GM19455 (cell line): ENCODE results near the gene RALB.

Source experiments
- ATAC-seq: cut with Tn5 transposase; IDR thresholded peaks from one replicate; pipeline ENCODE4 v1.9.1; 2021; ENCODE audit not compliant: unreplicated experiment

Gene RALB

GRCh38 chr2:120261387-120262006 is 8.8 kb downstream of the RALB start:
- ATAC-seq, result peak; percentile 78

GRCh38 chr2:120262150-120262549 is 9.5 kb downstream of the RALB start:
- no peak for ATAC-seq

- ATAC-seq, result no peak
Measured at GRCh38 chr2:120262761-120263428, 10.2 kb downstream of the RALB start.

GRCh38 chr2:120265006-120265405 is 12.4 kb downstream of the RALB start:
- no peak for ATAC-seq

DNA sequence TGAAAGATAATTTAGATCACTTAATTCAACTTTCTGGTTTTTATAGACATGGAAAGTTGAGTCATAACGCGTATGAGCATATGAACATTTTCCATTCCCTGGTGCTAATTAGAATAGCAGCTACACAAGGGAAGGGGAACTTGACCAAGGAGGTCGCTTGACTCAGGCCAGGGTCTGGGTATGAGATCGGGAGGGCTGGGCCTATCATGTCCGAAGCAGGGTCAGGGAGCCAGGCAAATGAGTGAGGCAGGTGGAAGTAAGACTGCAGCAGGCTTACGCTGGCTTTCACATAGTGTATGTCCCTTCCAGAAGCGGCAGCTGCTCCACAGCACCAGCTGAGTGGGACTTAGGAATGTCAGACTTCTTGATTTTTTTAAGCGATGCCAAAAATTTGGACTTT is 14.7 kb downstream of the RALB start:
- no peak for ATAC-seq

DNA sequence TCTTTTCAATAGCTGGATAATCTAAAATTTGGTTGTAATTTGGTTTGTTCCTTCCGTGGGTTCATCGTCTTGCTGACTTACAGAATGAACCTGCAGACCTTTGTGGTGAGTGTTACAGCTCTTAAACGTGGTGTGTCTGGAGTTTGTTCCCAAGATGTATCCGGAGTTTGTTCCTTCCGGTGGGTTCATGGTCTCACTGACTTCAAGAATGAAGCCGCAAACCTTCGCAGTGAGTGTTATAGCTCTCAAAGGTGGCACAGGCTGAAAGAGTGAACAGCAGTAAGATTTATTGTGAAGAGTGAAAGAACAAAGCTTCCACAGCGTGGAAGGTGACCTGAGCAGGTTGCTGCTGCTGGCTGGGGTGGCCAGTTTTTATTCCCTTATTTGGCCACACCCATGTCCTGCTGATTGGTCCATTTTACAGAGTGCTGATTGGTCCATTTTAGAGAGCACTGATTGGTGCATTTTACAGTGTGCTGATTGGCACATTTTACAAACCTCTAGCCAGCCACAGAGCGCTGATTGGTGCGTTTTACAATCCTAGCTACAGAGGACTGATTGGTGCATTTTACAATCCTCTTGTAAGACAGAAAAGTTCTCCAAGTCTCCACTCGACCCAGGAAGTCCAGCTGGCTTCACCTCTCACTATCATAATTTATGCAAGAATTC is 16.6 kb downstream of the RALB start:
- ATAC-seq, result no peak

DNA sequence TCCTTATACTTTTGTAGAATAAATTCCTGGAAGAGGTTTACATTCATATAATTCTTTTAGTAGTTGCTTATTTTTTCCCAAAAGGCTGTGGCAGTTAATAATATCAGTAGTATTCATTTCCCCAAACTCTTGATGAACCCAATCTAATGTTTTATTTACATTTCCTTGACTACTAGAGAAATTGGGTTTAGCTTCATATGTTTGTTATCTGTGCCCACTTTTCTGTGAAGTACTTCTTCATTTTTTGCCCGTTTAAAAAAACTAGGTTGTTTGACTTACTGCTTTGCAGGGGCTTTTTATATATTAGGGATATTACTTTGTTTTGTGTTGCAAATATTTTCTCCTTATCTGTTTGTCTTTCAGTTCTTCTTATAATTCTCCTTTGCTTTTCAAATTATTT is 17.2 kb downstream of the RALB start:
- no peak for ATAC-seq

- no peak for ATAC-seq
Measured at GRCh38 chr2:120271711-120272379, 19.2 kb downstream of the RALB start.

DNA sequence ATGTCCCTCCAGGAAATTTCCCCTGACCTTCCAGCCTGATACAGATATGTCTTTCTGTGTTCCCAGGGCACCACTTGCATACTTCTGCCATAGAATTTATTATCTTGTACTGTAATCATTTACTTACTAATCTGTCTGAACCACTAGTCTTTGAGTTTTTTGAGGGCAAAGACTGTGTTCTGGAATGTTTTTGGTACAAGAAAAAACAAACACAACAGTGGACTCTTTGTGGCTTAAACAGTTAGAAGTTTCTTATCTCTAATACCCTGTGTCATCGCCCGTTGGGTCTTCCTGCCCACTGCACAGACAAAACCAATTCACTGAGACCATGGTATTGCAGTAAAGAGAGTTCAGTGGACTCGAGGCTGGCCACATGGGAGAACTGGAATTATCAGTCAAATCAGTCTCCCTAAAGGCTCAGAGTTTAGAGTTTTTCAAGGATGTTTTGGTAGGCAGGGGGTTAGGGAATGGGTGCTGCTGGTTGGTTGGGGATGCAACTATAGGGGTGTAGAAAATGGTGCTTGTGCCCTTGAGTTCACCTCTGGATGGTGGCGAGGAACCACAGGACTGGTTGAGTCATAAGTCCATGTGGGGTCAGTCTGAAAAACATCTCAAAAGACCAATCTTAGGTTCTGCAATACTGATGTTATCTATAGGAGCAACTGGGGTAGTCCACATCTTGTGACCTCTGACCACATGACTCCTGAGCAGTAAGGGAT is 20.3 kb downstream of the RALB start:
- ATAC-seq, result no peak

GRCh38 chr2:120275617-120276400 is 23.2 kb downstream of the RALB start:
- no peak for ATAC-seq

GRCh38 chr2:120277505-120278205 is 25.0 kb downstream of the RALB start:
- ATAC-seq, result no peak

DNA sequence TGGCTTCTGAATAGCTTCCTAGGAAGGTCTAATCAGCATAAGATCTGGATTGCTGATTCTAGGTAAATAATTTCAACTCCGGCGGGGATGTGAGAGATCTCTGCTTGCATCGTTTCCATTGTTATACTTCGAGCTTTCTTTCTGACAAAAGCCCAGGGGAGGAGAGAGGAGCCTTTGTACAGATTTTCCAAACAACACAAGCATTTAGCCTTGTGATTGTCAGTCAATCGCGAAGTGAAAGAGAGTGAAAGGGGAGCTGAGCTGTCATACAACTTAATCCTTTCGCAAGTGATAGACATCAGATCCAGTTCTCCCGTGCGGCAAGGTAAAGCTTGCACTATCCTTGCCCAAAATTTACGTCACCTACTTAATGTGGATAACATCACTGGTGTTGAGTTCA is 26.2 kb downstream of the RALB start:
- no peak for ATAC-seq

- no peak for ATAC-seq
Measured at GRCh38 chr2:120279708-120280107, 27.1 kb downstream of the RALB start.

DNA sequence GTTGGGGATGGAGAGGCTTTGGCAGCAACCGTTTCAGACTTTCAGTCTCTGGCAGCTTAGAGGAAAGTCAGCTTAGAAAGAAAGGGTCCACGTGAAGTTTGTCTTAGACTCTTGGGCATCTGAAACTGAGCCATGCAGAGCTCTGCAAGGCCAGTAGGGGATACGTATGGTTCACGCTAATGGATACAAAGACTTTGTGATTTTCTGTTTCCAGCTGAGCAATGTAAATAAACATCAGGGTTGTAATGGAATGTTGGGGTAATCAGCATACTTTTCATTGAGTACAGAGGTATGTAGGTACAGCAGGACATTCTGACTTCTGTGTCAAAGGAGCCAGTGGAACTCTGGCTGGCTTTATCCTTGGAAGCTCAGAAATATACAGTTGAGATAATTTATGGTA is 31.0 kb downstream of the RALB start:
- no peak for ATAC-seq

DNA sequence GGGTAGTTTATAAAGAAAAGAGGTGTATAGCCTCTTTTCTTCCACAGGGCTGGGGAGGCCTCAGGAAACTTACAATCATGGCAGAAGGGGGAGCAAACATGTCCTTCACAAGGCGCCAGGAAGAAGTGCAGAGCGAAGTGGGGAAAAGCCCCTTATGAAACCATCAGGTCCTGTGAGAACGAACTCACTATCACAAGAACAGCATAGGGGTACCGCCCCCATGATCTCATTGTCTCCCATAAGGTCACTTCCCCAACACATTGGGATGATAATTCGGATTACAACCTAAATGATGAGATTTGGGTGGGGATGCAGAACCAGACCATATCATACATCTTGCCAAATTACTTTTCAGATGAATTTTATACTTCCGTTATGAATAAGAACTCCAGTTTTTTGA is 32.4 kb downstream of the RALB start:
- no peak for ATAC-seq

- ATAC-seq, result peak; percentile 98
Measured at GRCh38 chr2:120287183-120288015, 34.7 kb downstream of the RALB start.

- ATAC-seq, result no peak
Measured at GRCh38 chr2:120288016-120288373, 35.3 kb downstream of the RALB start.

- no peak for ATAC-seq
Measured at GRCh38 chr2:120289221-120289906, 36.7 kb downstream of the RALB start.
